ENCODE data around the gene CAV2. TPM values are rescaled to one million over a fixed set of nuclear protein-coding genes. Genes with fewer than 3 reads are reported as not detected.

Gene CAV2
- total and polyA plus RNA-seq, 8 donors, result 15.0 to 27.6 (median 25.7) TPM

GRCh38 chr7:116551692-116552091 lies 52.2 kb downstream of the CAV2 start:
- intact Hi-C loops (cut with DNase I), result no loop called here
- no peak for TF ChIP-seq CTCF (IDR thresholded peaks at IDR 0.05)
- Histone ChIP-seq H3K9me3 (no peaks in the 10 kb centered on the region), H3K4me1 (no peaks in the 10 kb centered on the region), H3K27me3 (no peaks in the 10 kb centered on the region), H3K4me3 (no peak overlapping the region), H3K36me3 (no peaks in the 10 kb centered on the region), H3K27ac (no peak overlapping the region)
- no peak for FAIRE-seq
- no peak for ATAC-seq
- 86 to 90% methylated on average over 5 of the region's 5 CpGs for WGBS, 2 donors
- DNase-seq, result no peak

- ATAC-seq (no peak), FAIRE-seq (no peak), DNase-seq (no peak)
- 69 to 88% methylated on average over 1 of the region's 1 CpG for WGBS, 2 donors
- H3K9me3 ChIP-seq, result no peaks in the 10 kb centered on the region
- TF ChIP-seq CTCF (IDR thresholded peaks at IDR 0.05), result no peak
- H3K36me3 ChIP-seq, result no peaks in the 10 kb centered on the region
- H3K4me3 ChIP-seq, result no peak overlapping the region
- intact Hi-C loops (cut with DNase I), result no loop called here
- H3K4me1 ChIP-seq, result no peaks in the 10 kb centered on the region
- H3K27ac ChIP-seq, result no peak overlapping the region
- H3K27me3 ChIP-seq, result no peaks in the 10 kb centered on the region
These were observed 53.1 kb downstream of the CAV2 start for GRCh38 chr7:116552602-116553001.

DNA sequence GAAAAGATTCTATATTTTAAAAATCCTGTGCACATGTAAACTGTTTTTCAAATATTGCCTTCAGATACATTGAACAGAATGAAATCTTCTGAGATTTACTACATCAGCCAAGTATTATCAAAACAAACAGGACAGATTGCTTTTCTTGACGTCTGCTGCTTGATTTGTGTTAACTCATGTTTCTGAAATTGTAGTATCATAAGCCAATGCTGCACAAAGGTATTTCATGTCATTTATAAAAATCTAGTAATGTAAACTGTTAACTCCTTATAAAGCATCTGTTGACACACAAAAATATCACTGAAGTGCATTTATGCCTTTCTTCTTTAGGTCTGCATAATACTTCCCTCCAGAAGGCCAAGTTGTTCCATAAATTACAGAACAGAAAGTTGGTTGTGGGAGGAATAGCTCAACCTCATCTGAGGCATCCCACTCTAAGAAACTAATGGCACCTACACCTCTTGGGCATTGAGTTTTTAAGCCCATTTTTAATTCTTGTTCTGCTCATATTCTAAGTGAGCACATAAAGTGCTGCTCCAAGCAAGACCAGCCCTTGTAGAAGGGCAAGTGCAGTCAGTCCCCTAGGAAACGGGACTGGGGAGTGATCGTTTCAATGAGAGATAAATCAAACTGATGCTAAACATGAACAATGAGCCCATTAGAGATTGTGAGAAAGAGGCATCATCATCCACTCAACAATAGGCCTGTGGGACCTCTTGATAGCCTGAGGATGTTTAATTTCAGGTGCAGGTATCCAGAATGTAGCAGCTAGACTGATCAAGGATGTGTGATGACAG lies 53.8 kb downstream of the CAV2 start:
- Histone ChIP-seq H3K36me3 (no peaks in the 10 kb centered on the region), H3K27ac (no peak overlapping the region), H3K4me3 (no peak overlapping the region), H3K4me1 (no peaks in the 10 kb centered on the region), H3K27me3 (no peaks in the 10 kb centered on the region), H3K9me3 (no peaks in the 10 kb centered on the region)
- intact Hi-C loops (cut with DNase I), result no loop called here
- DNase-seq (no peak), ATAC-seq (no peak), FAIRE-seq (no peak)
- 72% methylated on average over 3 of the region's 3 CpGs for WGBS, 2 donors
- TF ChIP-seq CTCF (IDR thresholded peaks at IDR 0.05), result no peak

DNA sequence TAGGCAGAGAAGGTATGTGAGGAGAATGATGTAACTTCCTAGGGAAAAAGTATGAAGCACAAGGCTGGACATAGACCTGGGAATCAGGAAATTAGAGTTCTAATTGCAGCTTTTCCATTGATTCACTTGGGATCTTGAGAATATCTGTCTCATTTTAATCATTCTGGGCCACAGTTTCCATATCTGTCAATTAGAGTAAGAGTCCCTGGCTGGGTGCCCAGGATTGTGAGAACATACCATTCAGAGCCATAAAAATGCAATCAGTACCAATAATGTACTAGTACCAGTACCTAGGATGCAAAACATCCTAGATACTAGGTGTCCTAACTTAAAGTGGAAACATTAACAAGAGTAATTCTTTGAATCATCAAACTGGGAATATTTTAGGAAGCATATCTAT lies 54.9 kb downstream of the CAV2 start:
- no peak overlapping the region for H3K27ac ChIP-seq
- no peaks in the 10 kb centered on the region for H3K9me3 ChIP-seq
- DNase-seq, result no peak
- no peaks in the 10 kb centered on the region for H3K27me3 ChIP-seq
- no peak for TF ChIP-seq CTCF (IDR thresholded peaks at IDR 0.05)
- ATAC-seq, result no peak
- no peaks in the 10 kb centered on the region for H3K36me3 ChIP-seq
- H3K4me1 ChIP-seq, result no peaks in the 10 kb centered on the region
- FAIRE-seq, result no peak
- intact Hi-C loops (cut with DNase I), result no loop called here
- H3K4me3 ChIP-seq, result no peak overlapping the region

DNA sequence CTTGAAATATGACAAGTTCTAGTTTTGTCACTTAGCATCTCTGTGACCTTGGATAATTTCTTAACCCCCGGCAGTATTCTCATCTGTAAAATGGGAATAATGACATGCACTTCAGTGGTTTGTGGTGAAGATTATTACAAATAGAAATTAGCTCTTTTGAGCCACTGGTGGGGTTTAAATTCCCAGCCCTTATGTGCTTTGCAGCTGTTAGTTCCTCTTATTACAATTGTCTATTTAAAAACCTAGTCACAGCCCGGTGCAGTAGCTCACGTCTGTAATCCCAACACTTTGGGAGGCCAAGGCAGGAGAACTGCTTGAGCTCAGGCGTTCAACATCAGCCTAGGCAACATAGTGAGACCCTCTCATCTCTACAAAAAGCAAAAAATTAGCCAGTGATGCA lies 55.4 kb downstream of the CAV2 start:
- FAIRE-seq (no peak), ATAC-seq (no peak), DNase-seq (no peak)
- intact Hi-C loops (cut with DNase I), result no loop called here
- 71 to 85% methylated on average over 4 of the region's 4 CpGs for WGBS, 2 donors
- Histone ChIP-seq H3K4me3 (no peak overlapping the region), H3K9me3 (no peaks in the 10 kb centered on the region), H3K36me3 (no peaks in the 10 kb centered on the region), H3K27ac (no peak overlapping the region), H3K4me1 (no peaks in the 10 kb centered on the region), H3K27me3 (no peaks in the 10 kb centered on the region)
- no peak for TF ChIP-seq CTCF (IDR thresholded peaks at IDR 0.05)

All from pancreas (tissue), 10 donors.